ENCODE measurements around the gene FUT6.
"Not testable (repeated sequence)": the region's sequence is repeated elsewhere in the genome, so short reads cannot be mapped to it uniquely, and the experiment has no call there.

The FUT6 gene, protein sequence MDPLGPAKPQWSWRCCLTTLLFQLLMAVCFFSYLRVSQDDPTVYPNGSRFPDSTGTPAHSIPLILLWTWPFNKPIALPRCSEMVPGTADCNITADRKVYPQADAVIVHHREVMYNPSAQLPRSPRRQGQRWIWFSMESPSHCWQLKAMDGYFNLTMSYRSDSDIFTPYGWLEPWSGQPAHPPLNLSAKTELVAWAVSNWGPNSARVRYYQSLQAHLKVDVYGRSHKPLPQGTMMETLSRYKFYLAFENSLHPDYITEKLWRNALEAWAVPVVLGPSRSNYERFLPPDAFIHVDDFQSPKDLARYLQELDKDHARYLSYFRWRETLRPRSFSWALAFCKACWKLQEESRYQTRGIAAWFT

DNA sequence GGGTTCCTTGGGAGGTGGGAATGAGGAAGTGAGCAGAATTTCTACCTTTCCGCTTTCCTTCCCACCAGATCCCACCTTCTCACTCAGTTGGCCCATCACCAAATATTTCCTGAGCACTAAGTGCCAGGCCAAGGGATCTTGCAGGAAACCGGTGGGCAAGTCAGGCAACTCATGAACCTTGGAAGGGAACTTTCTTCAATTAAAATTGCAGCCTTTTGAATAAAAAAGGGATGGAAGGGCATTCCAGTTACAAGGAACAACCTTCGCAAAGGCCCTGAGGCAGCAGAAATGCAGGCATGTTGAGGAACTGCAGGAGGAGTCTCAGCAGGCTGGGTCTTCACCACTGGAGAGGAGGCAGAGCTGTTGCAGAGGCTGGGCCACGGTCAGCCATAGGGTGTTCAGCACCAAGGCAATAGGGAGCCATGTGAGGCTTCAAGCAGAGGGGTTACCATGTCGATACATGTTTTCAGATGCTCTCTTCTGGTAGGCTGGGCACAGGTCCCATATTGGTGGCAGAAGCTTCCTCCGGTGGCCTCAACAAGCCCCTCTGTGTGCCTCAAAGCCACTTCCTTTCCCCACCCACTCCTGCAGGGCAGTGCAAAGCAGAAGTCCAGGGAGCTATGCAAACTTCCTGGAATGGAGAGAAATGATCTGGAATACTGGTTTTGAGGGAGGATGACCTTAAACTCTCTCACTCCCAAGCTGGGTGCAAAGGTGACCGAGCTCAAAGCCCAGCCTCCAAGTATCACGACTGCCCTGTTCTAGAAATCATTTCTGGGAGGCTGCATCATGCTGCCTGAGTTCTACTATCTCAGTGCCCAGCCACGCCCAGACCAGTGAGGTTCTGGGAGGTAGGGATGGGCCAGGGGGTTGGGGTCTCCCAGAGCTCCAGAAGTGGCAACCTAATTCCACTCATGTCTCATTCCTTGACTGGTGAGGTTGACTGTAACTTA is at the start of gene FUT6:
FUT6 (minus strand) TSS at position 638 of the 953 bp plus-strand sequence. CDS start 7,135 bp downstream, outside the sequence.
- DNase-seq, result no peak

DNA sequence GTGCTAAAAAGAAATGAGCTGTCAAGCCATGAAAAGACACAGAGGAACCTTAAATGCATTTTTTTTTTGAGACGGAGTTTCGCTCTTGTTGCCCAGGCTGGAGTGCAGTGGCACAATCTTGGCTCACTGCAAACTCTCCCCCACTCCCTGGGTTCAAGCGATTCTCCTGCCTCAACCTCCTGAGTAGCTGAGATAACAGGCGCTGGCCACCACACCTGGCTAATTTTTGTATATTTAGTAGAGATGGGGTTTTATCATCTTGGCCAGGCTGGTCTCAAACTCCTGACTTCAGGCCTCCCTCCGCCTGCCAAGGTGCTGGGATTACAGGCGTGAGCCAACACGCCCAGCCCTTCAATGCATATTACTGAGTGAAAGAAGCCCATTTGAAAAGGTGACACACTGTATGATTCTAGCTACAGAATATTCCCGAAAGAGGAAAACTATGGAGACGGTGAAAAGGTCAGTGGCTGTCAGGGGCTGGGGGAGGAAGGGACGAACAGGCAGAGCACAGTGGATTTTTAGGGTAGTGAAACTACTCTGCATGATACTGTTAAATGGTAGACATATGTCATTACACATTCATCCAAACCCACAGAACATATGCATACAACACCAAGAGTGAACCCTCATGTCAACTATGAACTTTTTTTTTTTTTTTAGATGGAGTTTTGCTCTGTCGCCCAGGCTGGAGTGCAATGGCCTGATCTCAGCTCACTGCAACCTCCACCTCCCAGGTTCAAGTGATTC is 44.7 kb upstream of the FUT6 start:
- not testable (repeated sequence) for DNase-seq

DNA sequence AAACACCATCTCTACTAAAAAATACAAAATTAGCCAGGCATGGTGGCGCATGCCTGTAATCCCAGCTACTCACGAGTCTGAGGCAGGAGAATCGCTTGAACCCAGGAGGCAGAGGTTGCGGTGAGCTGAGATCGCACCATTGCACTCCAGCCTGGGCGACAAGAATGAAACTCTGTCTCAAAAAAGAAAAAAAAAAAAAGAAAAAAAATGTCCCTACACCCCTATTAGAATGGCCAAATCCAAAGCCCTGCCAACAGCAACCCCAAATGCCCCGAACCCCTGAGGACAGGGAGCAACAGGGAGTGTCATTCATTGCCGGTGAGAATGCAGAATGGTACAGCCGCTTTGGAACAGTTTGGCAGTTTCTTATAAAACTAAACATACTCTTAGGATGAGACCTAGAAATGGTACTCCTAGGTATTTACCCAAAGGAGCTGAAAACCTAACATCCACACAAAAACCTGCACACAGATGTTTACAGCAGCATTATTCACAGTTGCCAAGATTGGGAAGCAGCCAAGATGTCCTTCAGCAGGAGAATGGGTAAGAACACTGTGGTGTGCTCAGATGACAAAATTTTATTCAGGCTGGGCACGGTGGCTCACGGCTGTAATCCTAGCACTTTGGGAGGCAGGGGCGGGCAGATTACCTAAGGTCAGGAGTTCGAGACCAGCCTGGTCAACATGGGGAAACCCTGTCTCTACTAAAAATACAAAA is 43.8 kb upstream of the FUT6 start:
- not testable (repeated sequence) for DNase-seq

DNA sequence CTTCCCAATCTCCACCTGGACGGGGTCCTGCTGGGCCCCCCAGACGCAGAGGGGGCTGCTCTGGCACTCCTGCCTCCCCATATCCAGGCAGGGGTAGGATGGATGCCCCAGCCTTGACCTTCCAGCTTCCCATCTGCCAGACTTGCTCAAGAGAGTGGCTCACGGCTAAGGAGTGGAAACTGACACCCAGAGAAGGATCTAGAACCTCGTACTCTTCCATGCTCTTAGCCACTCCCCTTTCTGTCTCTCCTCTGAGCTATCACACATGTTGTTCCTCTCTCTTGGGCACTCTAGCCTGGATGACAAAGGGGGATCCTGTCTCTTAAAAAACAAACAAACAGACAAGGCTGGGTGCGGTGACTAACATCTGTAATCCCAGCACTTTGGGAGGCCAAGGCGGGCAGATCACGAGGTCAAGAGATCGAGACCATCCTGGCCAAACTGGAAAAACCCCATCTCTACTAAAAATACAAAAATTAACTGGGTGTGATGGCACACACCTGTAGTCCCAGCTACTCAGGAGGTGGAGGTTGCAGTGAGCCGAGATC is 43.0 kb upstream of the FUT6 start:
- no peak for DNase-seq

DNA sequence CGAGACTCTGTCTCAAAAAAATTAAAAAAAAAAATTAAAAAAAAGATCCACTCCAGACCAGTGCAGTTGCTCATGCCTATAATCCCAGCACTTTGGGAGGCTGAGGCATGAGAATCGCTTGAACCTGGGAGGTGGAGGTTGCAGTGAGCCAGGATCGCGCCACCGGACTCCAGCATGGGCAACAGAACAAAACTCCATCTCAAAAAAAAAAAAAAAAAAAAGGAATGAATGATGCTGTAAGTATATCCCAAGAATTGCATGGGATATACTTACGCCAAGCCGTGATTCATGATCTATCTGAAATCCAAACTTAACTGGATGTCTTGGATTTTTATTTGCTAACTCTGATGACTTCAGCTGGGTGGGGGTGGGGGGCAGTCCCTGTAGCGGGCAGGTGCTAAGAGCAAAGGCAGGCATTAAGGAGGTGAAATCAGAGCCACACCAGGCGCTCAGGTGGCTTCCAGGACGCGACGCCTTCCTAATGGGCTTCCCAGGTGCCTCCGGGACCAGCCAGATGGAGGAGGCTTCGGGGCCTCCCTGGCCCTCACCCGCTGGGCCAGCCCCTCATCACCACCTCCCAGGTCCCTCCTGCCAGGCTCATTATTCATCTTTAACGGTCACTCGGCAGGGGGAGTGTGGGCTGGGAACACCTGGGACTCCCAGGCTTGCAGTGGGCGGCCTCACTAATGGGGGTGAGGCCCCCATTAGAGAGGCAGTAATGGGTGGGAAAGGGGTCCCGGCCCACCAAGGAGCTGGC is 42.2 kb upstream of the FUT6 start:
- no peak for DNase-seq

DNA sequence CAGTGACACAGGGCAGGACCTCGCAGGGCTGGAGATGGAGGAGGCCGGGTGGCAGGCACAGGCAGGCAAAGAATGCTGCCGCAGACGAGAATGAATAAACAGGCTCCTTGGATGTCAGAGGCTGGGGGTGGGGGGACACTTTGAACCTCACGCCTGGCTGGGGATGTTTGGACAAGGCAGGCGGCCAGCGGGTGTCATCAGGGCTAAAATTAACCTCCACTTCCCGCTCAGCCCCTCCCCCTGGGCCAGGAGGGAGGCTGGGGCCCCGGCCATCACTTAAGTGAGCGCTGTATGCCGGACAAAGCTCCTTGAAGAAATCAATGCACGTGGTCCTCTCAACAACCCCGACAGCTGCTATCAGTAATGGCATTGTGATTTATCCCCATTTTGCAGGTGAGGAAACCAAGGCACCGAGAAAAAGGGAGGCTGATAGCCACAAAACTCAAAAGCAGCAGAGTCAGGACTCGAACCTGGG is 41.1 kb upstream of the FUT6 start:
- no peak for DNase-seq

DNA sequence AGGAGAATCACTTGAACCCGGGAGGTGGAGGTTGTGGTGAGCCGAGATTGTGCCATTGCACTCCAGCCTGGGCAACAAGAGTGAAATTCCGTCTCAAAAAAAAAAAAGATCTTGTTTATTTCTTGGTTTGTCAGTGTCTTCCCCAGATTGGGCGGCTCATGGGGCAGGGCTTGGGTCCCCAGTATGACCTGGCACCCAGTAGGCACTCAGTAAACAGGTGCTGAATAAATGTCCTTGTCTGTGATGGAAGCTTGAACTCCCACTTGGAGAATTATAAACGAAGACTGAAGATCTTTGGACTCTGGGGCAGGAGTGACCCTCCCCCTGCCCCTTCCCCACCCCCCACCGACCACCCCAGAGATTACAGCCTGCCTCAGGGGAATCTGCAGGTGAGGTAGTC is 40.7 kb upstream of the FUT6 start:
- no peak for DNase-seq

DNA sequence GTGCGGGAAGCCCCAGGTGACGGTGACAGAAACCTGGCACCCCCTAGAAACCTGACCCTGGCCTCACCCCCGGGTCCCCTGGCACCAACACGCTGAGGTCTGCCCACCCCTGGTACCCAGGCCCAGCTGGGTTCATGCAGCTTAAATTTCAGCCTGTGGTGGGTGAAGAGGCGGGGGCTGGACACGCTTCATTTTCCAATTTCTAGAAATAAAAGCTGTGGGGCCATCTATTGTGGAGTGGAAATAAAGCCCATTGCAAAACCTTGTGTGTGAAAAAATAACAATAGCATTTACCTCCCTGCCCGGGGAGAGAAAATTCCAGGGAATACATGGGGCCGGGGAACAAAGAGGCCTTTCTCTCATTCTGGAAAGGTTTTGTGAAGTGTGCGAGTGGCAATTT is 38.4 kb upstream of the FUT6 start:
- no peak for DNase-seq

DNA sequence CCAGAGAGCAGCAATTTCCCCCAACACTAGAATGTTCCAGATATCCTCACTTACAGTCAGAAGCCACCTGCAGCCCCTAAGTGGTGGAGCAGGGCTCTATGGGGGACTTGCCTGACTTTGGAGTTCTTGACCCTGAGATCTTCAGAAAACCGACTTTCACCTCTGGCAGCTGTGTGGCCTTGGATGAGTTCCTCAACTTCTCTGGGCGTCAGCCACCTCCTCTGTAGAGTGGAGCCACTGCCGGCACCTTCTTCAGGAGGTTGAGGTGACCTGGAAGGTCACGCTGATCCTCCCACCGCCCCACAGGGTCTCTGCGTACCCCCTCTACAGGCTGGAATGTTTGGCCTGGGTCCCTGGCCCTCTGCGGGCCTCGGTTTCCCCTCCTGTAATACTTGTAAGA is 37.9 kb upstream of the FUT6 start:
- DNase-seq, result no peak

DNA sequence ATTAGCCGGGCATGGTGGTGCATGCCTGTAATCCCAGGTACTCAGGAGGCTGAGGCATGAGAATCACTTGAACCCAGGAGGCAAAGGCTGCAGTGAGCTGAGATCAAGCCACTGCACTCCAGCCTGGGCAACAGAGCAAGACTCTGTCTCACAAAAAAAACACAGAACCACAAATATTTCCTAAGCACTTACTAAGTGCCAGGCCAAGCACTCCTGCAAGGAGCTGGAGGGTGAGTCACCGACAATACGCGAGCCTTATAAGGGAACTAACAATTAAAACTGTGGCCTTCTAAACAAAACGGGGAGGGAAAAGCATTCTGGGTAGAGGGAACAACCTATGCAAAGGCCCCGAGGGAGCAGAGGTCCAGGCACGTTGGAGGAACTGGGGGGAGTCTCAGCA is 35.0 kb upstream of the FUT6 start:
- DNase-seq, result not testable (repeated sequence)

DNA sequence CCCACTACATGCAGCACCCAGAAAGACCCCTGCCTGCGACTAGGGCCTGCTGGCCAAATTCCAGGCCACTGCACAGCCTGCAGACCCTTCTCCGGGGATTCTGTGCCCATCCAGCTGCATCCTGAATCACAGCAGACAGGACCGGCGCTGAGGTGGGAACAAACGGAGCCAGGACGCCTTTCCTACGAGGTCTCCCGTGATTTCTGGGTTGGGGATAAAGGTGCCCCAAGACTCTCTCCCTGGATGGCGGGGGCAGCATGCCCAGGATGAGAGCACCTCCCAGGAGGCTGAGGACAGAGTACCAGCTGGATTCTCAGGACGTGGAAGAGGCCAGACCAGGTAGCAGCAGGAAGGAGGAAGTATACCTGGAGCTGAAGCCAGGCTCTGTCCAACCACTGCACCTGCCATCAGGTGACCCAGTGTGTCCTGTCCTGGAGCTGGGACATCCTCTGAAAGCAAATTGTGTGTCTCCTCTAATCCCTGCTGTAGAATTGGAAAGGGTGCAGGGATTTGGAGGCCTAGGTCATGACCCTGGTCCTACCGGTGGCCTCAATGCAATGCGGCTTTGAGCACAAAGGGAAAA is 34.2 kb upstream of the FUT6 start:
- DNase-seq, result no peak

DNA sequence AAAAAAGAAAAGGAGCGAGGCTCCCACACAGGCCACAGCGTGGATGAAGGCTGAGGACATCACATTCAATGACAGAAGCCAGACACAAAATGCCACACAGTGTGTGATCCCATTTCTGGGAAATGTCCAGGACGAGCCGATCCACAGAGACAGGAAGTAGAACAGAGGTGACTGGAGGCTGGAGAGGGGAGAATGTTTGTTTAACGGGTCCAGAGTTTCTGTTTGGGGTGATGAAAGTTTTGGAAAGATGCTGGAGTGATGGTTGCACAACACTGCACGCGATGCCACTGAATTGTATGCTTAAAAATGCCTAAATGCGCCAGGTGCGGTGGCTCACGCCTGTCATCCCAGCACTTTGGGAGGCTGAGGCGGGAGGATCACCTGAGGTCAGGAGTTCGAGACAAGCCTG is 31.5 kb upstream of the FUT6 start:
- no peak for DNase-seq

DNA sequence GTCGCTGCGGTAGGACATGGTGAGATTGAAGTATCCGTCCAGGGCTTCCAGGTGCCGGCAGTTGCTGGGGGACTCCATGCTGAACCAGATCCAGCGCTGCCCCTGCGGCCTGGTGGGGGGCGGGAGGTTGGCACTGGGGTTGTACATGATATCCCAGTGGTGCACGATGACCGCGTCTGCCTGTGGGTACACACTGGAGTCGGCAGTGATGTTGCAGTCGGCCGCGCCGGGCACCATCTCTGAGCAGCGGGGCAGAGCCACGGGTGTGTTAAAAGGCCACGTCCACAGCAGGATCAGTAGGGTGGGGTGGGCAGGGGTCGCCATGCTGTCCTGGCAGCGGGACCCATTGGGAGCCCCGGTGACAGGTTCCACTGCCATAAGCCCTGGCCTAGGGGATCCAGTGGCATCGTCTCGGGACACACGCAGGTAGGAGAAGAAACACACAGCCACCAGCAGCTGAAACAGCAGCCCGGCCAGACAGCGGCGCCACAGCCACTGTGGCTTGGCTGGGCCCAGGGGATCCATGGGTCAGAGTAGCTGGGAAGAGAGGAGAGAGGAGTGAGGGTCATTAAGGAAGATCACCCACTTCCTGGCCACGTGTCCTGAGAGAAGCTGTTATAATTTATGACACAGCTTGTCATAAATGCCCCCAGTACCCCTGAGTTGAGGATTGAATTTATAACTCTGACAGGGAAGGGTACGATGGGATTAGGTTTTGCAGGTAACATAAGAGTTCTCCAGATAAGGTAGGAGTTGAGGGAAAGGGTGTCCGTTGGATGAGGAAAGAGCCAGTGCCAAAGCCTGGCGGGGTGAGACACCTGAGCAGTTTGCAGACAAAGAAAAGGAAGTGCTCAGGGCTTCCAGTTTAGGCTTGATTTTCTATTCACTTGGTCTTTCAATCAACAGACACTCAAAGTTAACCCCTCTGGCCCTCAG is 28.0 kb upstream of the FUT6 start:
- no peak for DNase-seq

DNA sequence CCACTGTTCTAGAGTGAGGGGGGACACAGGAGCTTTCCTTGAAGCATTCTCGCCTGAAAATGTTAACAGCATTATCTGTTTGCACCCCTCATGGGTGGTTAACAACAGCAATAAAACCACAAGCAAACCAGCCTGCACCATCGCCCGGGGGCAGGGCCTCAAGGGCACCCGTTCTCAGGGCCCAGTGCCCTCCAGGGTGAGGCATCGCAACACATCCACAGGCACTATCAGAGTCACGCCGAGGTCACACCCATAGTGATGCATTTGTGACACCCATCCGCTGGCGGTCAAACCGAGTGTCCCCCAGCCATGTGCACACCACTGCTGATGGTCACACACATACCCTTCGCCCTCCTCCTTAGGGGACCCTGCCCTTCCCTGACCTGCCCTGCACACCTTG is 26.3 kb upstream of the FUT6 start:
- DNase-seq, result no peak

DNA sequence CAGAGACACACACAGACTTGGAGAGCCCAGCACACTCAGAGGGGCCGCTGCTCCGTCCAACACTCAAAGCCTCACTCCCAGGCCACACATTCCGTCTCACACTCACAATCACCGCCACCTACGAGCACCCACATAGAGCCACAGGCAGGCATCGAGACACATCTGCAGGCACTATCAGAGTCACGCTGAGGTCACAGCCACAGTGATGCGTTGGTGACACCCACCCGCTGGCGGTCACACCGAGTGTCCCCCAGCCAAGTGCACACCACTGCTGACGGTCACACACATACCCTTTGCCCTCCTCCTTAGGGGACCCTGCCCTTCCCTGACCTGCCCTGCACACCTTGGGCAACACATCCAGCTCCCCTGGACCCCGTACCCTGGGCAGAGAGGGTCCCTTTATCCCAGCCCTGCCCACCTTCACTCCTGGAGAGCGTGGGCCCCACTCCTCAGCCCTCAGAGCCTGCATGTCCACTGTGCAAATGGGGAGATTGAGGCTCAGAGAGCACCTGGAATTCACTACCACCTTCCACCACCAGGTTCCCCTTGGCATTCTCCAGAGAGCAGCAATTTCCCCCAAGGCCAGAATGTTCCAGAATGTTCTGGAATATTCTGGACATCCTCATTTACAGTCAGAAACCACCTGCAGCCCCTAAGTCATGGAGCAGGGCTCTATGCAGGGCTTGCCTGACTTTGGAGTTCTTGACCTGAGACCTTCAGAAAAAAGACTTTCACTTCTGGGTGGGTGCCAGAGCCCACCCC is 25.4 kb upstream of the FUT6 start:
- no peak for DNase-seq

DNA sequence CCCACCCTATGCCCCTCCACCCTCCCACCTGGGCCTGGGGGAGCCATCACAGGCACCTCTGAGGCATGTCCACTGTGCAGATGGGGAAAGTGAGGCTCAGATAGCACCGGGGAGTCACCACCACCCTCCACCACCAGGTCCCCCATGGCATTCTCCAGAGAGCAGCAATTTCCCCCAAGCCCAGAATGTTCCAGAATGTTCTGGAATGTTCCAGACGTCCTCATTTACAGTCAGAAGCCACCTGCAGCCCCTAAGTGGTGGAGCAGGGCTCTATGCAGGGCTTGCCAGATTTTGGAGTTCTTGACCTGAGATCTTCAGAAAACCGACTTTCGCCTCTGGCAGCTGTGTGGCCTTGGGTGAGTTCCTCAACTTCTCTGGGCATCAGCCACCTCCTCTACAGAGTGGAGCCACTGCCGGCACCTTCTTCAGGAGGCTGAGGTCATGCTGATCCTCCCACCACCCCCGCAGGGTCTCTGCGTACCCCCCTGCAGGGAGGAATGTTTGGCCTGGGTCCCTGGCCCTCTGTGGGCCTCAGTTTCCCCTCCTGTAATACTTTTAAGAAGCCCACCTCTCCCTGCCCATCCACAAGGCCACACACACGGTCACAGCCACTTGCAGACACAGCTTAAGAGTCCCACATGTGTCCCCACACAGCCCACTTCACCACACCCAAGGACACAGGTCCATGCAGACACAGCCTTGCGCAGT is 24.7 kb upstream of the FUT6 start:
- DNase-seq, result no peak

DNA sequence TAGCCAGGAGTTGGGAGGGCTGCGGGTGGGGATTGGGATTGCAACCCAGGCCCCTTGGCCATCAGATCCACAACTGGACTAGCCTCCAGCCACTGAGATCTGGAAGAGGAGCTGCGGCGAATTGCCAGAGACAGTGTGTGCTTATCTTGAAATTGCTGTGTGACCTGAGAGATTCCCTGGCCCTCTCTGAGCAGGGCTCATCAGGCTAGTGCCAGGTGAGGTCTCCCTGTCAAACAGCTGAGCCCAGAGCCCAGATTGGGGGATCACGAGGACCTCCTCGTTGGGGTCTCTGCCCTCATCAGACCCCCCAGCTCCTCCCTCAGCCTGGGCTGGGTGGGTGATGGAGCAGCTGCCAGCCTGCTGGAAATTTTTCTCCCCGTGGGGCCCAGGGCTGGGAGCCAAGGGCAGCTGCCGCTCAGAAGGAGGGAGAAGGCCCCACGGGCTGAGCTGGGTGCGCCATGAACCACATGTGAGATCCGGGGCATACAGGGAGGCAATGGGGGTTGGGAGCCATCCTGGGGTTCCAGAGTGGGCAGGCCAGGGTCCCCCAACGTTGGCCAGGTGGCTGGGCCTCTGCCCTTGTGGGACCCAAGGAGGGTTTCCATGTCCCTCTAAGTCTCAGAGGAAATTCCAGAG is 23.6 kb upstream of the FUT6 start:
- DNase-seq, result no peak
